HG03439 (cell line): Measurements from ENCODE around the gene ANK3.
"Not testable (repeated sequence)": the region's sequence is repeated elsewhere in the genome, so short reads cannot be mapped to it uniquely, and the experiment has no call there.

Experiments
- ATAC-seq: cut with Tn5 transposase; IDR thresholded peaks from one replicate; pipeline ENCODE4 v1.9.1; 2021; ENCODE audit warnings: mild to moderate bottlenecking, moderate library complexity; ENCODE audit not compliant: unreplicated experiment

ANK3 gene

DNA sequence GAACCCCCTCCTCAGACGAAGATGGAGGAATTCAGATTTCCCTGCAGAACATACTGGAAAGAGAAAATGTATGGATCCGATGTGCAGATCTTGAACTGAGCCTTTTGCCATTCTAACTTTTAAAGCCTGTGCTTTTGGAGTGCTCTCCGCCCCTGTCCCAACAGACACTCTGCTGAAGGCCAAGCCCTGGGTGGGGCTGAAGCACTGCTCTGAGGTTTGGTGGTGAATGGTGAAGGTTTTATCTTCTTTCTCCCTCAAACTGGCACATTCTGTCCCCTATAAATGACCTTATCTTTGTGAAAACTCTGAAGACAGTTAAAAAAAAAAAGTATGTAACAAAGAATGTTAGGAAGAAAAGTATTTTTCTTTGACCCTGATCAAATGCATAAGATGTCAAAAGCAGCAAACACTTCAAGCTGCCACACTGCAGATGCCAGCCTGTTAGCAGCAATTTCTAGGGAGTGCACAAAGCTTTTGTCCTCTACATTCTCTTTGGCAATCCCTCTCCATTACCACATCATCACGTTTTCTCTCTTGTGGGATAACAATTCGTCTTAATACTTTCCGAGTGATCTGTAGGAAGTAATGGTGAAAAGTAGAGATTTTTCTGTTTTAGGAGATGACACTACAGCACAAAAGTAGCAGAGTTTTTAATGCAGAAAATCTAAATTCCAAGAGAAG lies 346.0 kb downstream of the ANK3 start:
- ATAC-seq = no peak

DNA sequence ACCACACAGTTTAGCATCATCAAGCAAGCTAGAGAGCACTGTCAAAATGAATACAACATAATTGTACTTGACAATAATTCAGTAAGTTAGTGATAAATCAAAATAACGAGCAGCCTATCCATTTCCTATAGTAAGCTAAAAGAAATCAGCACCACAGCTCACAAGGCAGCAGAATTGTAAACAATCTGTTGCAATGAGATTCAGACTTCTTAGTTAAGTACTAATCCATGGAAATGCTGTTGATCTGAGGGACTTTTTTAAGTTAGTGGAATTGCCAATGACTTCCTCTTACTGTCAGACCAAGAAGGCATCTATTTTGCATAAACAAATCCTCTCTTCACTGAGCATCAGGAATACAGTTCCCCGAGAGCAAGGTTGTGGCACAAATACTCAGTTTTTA lies 346.8 kb downstream of the ANK3 start:
- no peak for ATAC-seq

DNA sequence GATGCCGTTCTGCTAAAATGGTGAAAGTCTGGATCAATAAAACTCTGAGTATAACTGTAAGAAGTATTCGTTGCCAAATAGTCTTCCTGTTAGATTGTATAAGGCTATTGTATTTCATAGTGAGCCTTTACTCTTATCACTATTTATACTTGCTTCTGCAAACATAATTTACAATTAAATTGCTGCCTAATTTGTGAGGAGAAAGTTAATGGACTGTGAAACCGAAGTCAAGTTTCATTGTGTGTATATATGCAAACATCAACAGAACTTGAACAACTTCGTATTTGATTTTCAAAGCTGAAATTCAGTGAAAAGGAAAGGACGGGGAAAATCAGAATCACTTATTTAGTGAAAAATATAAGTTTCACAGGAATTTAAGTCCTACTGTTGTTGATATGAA lies 347.4 kb downstream of the ANK3 start:
- ATAC-seq = no peak

DNA sequence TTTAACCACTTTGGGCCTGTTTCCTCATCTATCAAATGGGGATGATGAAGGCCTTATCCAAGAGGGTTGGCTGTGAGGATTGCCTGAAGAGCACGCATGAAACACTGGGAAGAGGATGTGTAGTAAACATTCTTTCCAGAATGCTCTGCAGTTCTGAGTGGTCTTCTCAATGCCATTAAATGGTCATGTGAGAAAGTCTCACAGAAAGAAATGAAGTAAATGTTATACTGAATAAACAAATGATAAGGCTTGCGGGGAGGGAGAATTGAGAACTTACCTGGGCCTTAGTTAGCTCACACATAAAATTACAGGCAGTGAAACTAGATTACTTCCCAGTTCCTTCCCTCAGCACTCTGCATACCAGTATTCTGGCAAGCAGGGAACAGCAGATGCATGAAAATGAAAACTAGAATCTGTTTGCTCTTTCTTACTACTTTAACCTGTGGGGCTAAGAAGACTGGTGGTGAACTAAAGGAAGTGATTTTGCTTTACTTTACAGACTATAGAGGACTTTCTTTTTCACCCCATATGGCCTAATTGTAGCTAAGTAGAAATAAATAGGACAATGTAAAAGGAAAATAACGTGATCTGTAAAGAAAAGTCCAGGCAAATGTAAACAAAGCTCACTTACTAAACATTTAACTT lies 348.1 kb downstream of the ANK3 start:
- ATAC-seq = no peak

DNA sequence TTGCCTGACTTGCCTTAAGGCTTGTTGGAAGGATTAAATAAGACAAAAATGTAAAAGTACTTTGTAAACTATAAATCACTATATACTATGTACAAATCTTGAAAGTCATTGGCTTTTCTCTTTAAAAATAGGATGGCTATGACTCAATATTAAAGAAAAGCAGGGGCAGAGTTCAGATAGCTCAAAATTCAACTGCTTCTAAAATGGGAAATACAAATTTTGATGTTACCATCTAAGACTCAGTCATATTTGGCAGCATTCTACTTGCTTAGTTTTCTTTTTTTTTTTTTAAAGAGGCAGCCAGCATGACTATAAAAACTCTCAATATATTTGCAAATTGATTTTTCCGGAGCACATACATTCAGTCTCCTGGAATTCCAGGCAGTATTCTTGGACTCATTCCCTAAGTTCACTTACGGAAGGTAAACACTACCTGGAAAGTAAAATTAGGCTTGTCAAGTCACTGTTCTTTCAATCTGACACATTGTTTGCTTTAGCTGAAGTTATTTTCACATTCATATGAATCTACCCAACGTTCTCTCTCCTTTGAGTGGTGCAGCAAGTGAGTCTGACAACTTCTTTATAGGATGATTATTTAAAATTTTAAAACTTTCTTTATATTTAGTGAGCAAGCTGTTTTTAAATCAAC lies 349.5 kb downstream of the ANK3 start:
- no peak for ATAC-seq

DNA sequence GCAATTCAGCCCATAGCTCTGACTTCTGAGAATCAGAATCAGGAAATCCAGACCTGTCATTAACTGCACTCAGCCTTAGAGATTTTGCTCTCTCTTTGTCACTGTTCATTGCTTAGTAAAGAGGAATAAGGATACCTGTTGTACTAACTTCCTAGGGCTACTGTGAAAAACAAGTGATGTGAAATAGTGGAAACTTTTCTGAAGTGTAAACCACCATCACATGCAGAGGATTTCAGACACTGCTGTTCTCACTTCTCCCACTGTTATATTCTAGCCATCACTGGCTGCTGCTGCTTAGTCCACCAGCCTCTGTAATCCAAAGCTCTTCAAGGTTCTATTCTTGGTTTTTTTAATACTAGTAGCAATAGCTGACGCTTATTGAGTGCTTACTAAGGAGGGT lies 353.7 kb downstream of the ANK3 start:
- no peak for ATAC-seq

DNA sequence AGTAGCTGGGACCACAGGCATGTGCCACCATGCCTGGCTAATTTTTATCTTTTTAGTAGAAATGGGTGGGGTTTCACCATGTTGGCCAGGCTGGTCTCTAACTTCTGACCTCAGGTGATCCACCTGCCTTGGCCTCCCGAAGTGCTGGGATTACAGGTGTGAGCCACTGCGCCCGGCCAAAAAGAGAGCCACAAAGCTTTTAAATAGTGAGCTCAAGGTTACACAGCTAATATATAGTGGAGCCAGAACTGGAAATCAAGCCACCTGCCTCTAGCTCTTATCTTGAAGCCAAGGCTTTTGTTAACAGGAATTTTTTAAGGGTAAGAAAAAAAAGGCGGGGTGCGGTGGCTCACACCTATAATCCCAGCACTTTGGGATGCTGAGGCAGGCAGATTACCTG lies 354.3 kb downstream of the ANK3 start:
- ATAC-seq = not testable (repeated sequence)

DNA sequence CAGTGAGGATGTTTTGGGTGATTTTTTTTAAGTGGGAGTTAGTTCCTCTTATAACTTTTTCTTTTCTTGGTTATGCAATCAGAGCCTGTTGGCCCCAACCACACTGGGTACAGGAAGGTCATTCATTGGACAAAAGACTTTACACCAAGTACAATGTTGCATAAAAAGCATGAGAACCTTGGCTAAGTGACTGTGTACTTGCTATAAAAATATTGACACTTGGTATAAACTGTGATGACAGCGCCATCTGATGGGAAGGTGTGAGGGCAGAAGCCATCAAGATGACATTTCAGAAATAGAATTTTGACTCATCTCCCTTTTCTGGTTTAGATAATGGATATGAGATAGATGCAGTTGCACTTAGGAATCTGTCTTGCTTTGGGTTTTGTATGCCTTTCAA lies 357.0 kb downstream of the ANK3 start:
- ATAC-seq = no peak

DNA sequence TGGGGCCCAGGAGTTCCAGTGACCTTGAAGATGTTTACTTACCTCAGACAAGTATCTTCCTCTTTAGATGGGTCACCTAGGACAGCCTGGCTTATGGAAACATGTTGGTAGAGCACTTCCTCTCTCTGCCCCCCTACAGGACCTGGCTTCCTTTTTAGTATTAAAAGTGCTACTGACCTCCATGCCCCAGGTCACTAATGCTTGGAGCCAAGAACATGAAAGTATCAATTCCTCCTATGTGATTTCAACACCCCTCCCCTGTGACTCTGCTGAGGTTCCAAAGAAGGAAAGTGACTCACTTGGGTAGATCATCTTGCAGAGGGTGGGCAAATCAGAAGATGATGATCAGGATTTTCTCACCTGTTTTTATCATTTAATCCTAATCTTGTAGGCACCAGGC lies 358.0 kb downstream of the ANK3 start:
- ATAC-seq = no peak

DNA sequence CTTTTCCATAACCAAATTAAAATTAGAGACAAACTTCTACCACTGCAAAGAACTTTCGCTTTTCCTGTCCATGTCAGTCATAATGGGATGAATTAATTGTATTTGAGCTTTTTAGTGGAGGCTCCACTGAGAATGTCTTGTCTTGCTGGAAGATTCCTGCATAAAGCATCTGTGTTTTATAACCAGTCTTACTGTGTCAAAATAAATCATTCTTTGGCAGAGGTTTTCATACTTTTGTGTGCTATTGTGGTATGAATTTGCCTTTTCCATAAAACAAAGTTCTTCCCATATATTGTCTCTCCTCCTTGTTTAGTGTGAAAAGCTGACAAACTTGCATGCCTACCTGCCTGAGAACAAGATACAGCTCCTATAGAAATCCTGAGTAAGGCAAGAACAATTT lies 358.5 kb downstream of the ANK3 start:
- no peak for ATAC-seq

DNA sequence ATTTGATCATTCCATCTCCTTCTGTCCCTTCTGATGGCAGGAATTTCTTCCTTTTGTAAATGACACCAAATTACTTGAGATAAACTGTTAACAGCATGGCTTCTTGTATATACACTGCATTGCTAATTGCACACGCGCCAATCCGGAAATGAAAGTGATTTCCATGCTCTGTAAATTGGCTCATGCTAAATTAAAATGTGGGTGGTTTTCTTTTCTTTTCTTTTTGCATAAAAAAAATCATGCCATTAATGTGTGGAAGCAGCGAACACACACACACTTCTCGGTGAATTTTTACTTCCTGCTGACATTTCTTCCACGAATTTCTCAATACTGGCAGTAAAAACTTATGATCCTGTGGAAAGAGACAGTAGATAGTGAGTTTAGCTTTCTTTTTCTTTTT lies 360.2 kb downstream of the ANK3 start:
- ATAC-seq = no peak

DNA sequence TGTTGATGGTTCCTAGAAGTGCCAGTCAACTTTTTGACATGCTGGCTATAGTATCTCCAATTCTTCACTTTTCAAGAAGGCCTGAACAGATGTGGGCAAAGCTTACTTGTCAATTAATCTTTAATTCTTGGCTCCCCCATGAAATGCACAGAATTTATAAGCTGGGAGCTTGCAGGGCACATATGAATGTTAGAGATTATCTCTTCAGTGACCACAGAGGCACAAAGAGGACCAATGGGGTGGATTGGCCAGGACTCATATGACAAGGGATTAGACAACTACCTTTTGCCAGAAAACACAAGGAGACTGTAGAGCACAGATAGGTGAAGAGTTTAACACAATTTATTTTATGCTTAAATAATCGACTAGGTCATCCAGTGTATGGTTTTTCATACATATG lies 361.6 kb downstream of the ANK3 start:
- ATAC-seq = no peak

DNA sequence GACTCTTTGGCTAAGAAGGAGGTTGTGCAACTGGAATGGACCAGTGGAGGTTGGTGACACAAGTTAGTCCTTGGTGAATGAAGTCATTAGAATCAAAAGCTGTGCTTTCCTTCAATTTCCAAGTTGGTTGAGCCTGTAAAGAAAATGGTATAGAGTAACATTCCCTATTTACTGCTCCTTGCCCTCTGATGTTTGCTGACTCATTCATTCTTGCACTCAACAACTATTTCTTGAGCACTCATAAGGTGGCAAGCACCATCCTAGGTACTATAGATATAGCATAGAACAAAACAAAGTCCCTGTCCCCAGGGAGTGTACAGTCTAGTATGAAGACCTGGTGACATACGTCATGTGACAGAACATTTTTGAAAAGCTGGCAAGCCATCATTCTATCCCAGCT lies 364.4 kb downstream of the ANK3 start:
- ATAC-seq = no peak

DNA sequence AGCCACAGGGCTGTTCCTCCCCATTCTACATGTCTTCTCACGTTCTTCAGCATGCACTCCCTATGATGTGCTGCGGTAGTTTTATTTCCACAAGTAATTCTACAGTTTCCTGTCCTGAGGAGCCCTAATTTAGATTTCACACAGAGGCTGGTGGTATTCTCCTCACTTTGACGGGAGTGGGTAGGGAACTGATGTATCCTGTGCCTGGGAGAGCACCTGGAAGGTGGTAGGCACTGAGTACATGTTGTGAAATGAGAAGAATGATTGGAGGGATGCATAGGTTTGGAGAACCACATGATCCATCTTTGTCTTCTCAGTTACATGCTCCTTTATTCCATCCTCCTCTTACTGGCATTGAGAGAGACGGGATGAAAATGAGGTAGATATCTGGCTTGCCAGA lies 365.2 kb downstream of the ANK3 start:
- ATAC-seq = no peak

DNA sequence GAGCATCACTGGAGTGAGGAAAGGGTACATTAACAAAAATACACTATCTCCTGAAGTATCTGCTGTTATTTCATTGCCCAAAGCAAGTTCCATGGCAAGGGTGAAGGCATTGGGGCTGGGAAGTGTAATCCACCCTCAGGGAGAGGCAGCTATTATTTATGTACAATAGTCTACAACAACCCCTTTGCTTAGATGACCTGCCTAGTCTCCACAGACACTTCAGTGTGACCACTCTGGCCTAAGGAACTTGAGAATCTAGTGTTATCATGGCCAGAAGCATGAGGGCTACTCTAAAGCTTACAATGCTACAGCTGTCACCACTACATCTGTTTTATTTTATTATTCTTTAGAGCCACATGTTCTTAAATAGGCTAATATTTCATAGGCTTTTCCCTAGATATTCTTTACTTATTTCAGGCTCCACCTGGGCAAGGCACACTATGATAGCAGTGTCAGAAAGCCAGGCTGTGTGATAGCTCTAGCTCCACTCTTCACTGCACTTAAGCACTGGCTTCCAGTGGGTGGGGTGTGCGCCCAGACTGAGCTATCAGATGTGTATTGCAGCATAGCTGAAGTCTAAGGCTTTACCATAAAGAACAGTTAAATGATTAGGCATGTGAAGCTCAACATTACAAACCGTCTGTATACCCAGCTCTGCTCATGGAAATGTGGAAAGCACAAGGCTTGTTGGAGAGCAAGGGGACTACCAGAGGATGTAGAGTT lies 366.4 kb downstream of the ANK3 start:
- no peak for ATAC-seq

DNA sequence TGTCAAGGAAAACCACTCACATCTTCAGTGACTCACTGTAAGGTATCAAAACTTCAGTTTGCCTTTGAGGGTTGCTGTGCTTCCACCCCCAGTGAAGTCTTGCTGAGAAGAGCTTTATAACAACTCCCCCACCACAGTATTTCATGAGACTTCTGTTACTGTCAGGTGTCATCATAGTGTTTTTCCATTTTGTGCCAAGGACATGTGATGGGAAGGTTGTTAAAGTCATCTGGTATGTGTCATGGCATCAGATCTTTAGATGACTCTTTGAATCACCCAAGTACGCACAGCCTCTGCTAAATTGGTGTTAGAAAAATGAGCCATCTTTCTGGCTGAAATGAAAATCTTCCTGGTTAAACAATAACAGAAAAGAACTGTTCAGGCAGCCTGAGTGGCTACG lies 368.3 kb downstream of the ANK3 start:
- ATAC-seq = no peak

DNA sequence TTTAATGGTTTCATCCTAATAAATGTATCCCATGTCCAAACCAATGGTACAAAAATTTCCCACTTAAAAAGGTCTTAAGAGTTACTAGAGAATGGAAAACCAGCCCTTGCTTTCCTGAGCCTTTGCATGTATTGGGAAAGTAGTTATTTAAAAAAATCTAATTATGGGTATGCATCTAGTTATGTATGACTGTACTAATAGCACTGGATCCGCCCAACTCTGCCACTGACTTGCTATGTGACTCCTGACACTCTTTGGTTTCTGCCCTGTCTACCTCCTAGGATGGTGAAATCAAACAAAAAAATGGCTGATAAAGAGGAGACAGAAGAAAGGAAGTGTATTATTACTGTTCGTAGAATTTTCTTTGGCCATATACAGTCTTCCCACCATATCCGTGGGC lies 372.9 kb downstream of the ANK3 start:
- ATAC-seq = no peak

DNA sequence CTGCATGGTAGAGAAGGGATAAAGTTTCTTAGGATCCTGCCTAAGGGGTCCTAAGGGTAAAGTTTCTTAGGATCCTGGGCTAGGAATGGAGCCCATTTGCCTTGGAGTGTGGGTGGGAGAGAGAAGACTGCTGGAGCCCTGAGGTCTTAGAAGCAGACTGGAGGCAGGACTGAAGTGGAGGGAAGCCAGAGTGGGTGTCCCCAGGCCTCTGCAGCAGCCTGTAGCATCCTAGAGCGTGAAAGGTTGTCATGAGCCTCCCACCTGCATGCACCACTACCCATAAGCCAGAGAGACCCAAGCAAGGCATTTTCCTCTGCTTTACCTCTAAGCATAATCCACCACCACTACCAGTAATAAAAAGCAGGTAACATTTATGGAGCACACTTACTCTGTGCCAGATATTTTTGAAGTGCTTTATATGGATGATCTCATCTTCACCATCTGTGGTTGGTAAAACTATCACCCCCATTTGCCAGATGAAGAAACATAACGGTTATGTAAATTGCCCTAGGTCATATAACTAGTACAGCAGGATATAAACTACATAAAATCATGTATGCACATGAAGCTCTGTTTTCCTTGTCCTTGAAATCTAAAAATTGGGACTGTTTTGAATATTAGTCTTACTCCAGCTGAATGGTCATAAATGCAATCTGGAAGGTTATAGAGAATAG lies 379.8 kb downstream of the ANK3 start:
- ATAC-seq = no peak

DNA sequence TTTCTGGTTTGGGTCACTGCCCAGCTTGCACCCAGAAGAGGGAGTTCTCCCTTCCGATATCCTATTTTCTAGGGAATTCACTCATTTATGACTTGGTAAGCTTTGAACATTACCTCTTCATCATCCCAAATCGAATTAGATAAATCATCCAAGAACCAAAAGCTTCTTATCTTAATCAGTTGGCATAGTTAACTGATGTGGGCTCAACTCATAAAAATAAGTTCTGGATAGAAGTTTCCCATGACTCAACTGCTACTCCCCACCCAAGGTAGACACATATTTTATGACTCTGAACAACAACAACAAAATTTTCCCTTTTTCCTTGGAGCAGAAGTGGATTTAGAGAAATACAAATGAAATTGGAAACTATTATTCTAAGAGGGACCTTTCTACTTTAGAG lies 380.4 kb downstream of the ANK3 start:
- ATAC-seq = no peak

DNA sequence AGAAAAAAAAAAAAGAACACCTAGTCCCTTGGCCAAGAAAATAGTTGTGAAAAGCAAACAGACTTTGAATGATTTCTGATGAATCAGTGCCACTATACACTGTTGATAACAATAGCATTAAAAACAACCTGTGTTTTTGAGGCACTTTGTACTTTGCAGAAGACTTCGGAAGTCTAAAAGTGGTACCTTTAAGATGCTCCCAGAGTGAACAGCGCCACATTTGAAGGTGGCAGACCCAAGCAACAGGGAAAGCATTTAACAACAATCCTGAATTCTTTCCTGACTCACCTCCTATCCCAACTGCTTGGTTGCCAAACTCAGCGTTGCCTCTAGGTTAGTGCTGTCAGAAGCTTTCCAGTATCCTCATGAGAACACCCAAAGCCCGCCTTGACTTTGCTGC lies 380.9 kb downstream of the ANK3 start:
- no peak for ATAC-seq

DNA sequence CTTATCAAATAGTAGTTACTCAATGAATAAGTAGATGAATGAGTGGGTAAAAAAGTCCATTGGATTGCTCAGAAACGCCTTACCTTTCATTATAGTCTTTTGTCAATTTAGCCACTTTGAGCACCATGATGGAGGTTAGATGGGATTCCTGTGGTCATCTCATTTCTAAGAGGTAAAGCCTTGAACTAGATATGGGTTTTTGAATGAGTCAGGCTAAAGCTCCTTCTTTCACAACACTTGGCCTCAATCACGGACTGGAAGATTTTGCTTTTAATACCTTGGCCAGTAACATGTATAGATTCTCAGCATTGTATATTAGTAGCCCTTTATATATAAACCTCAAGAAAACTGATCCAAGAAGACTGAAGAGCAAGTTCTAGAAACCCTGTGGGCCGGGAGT lies 383.6 kb downstream of the ANK3 start:
- no peak for ATAC-seq
